Hepatocyte (in vitro differentiated cells): ENCODE results near the gene IRAG1. TPM values are rescaled to one million over a fixed set of nuclear protein-coding genes. Genes with fewer than 3 reads are reported as not detected.
A peak's percentile ranks its signal among the peaks of the same experiment; 100 is the strongest.

ENCODE experiments used
- DNase-seq: peaks from one replicate; pipeline ENCODE4 v3.0.0-alpha.2; 2016; ENCODE audit warnings: low spot score
- H2AFZ ChIP-seq: fragments of 200-600 bp; sonication (generic); 2 replicates; pipeline ENCODE4 v1.6.0; 2016; ENCODE audit warnings: antibody characterized with exemption, mild to moderate bottlenecking
- H3K27ac ChIP-seq: fragments of 200-600 bp; sonication (generic); 2 replicates; pipeline ENCODE4 v1.5.1; 2016; ENCODE audit warnings: mild to moderate bottlenecking
- H3K27me3 ChIP-seq: fragments of 200-600 bp; sonication (generic); 2 replicates; pipeline ENCODE4 v1.6.1; 2016
- H3K36me3 ChIP-seq: fragments of 200-600 bp; sonication (generic); replicated peaks from 2 replicates; pipeline ENCODE4 v1.5.1; 2016; ENCODE audit warnings: low read depth; ENCODE audit not compliant: insufficient read depth
- H3K4me1 ChIP-seq: fragments of 200-600 bp; sonication (generic); 2 replicates; pipeline ENCODE4 v1.5.1; 2016; ENCODE audit warnings: mild to moderate bottlenecking, moderate library complexity; ENCODE audit not compliant: insufficient read depth
- H3K4me2 ChIP-seq: fragments of 200-600 bp; sonication (generic); 2 replicates; pipeline ENCODE4 v1.6.0; 2016
- H3K4me3 ChIP-seq: fragments of 200-600 bp; sonication (generic); 2 replicates; pipeline ENCODE4 v1.5.1; 2016; ENCODE audit warnings: mild to moderate bottlenecking
- H3K79me2 ChIP-seq: fragments of 200-600 bp; sonication (generic); 2 replicates; pipeline ENCODE4 v1.6.0; 2017; ENCODE audit warnings: mild to moderate bottlenecking
- H3K9me2 ChIP-seq: fragments of 200-600 bp; sonication (generic); replicated peaks from 2 replicates; pipeline ENCODE4 v1.6.0; 2017; ENCODE audit warnings: mild to moderate bottlenecking; ENCODE audit not compliant: insufficient read depth
- H3K9me3 ChIP-seq: fragments of 200-600 bp; sonication (generic); 2 replicates; pipeline ENCODE4 v1.5.1; 2016; ENCODE audit warnings: low read depth, mild to moderate bottlenecking
- H4K20me1 ChIP-seq: fragments of 200-600 bp; sonication (generic); 2 replicates; pipeline ENCODE4 v1.6.0; 2016; ENCODE audit warnings: mild to moderate bottlenecking; ENCODE audit not compliant: insufficient read depth, poor library complexity, severe bottlenecking
- EZH2 ChIP-seq: fragments of 200-600 bp; sonication (generic); IDR thresholded peaks from 2 replicates; pipeline ENCODE4 v1.6.1; 2016; ENCODE audit warnings: antibody characterized with exemption, mild to moderate bottlenecking, borderline replicate concordance
- EZH2phosphoT487 ChIP-seq: fragments of 200-600 bp; sonication (generic); IDR thresholded peaks from one replicate; pipeline ENCODE4 v1.6.1; 2018; ENCODE audit warnings: antibody characterized with exemption, mild to moderate bottlenecking, low read depth, moderate library complexity; ENCODE audit not compliant: unreplicated experiment, severe bottlenecking
- WGBS: methylation state at CpG from one replicate; pipeline ENCODE4 v1.1.6; 2016; ENCODE audit warnings: low lambda C conversion rate; ENCODE audit errors: missing lambda C conversion rate; 5-methylcytosine and 5-hydroxymethylcytosine counted together
- polyA plus RNA-seq: library from polyadenylated mRNA; unstranded; fragments of >200 nt; fragmentation: Nextera tagmentation; extraction: Ambion mirVana; gene quantifications from 2 replicates; pipeline ENCODE4 v1.2.1, GENCODE V29; 2016
- total RNA-seq: library from RNA; depleted of rRNA; stranded (reverse); fragments of >200 nt; gene quantifications from 2 replicates; pipeline ENCODE4 v1.2.3, GENCODE V29; 2014
- TF ChIP-seq, protein P1 (sequence below): fragments of 200-600 bp; sonication (generic); IDR thresholded peaks from 2 replicates; pipeline ENCODE4 v1.5.1; 2016; ENCODE audit warnings: antibody characterized with exemption, mild to moderate bottlenecking; ENCODE audit not compliant: poor library complexity

IRAG1 gene
- total and polyA plus RNA-seq, 2 experiments from 2014 or later, result 3.1 to 5.7 TPM

DNA sequence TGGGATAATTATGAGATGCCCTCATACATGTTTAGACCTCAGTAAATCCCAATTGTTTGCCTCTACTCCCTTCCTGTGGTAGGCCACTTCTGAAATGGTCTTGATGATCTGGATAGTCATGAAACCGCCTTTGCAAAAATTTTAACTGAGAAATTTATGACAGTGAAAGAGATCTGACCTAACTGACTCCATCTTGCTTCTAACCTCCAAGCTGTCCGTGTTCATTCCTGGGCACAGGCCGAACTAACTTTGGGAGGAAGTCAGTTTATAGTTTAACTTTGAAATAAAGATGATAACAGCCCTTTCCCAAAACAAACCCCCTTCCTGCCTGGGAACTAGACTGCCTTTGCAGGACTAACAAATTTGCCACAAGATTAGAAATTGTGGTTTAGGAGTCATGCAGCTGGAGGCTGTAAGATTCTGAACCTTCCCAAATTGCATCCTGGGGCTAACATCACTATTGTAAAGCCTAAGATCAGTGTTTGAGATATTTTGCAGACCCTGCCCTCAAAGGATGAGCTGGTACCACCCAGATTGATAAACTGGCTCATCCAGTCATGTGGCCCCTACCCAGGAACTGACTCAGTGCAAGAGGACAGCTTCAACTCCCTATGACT lies 37.6 kb upstream of the IRAG1 start:
- H3K27me3 ChIP-seq, result no peaks in the 10 kb centered on the region
- no peaks in the 10 kb centered on the region for H4K20me1 ChIP-seq
- no peaks in the 10 kb centered on the region for H3K9me3 ChIP-seq
- no peak overlapping the region for H3K4me2 ChIP-seq
- H3K9me2 ChIP-seq, result no peaks in the 10 kb centered on the region
- H3K4me1 ChIP-seq, result peaks cover 12% of the 10 kb centered on the region
- no peak overlapping the region for H2AFZ ChIP-seq
- H3K4me3 ChIP-seq, result no peak overlapping the region
- 93% methylated on average over 3 of the region's 3 CpGs for WGBS
- H3K36me3 ChIP-seq, result no peaks in the 10 kb centered on the region
- H3K27ac ChIP-seq, result no peak overlapping the region
- TF ChIP-seq EZH2 (no peak), EZH2phosphoT487 (no peak)
- TF ChIP-seq, protein P1, sequence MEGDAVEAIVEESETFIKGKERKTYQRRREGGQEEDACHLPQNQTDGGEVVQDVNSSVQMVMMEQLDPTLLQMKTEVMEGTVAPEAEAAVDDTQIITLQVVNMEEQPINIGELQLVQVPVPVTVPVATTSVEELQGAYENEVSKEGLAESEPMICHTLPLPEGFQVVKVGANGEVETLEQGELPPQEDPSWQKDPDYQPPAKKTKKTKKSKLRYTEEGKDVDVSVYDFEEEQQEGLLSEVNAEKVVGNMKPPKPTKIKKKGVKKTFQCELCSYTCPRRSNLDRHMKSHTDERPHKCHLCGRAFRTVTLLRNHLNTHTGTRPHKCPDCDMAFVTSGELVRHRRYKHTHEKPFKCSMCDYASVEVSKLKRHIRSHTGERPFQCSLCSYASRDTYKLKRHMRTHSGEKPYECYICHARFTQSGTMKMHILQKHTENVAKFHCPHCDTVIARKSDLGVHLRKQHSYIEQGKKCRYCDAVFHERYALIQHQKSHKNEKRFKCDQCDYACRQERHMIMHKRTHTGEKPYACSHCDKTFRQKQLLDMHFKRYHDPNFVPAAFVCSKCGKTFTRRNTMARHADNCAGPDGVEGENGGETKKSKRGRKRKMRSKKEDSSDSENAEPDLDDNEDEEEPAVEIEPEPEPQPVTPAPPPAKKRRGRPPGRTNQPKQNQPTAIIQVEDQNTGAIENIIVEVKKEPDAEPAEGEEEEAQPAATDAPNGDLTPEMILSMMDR, result no peak
- no peak for DNase-seq
- no peaks in the 10 kb centered on the region for H3K79me2 ChIP-seq

DNA sequence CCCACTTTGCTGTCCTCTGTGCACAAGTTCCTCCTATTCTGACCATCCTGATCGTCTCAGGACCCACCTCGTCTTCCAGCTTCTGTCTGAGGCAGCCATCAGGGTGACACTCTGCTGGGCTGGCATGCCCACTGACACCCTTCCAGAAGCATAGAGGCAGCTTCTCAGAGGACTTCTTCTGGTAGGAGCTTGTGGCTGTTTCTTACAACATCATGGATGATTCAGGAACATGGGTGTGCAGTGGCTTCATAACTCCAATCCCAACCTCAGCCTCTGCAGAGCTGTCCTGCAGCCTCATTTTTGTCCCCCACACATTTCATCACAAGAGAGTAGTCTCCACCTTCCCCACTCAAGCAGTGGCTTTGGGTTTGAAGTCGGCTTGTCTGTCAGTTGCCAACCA lies 36.6 kb upstream of the IRAG1 start:
- Histone ChIP-seq H3K27me3 (no peaks in the 10 kb centered on the region), H3K4me2 (no peak overlapping the region), H3K4me1 (peaks cover 12% of the 10 kb centered on the region), H3K27ac (no peak overlapping the region), H4K20me1 (no peaks in the 10 kb centered on the region), H3K9me3 (no peaks in the 10 kb centered on the region), H3K79me2 (no peaks in the 10 kb centered on the region), H3K4me3 (no peak overlapping the region), H3K9me2 (no peaks in the 10 kb centered on the region), H3K36me3 (no peaks in the 10 kb centered on the region), H2AFZ (no peak overlapping the region)
- no peak for DNase-seq
- TF ChIP-seq EZH2, result no peak
- TF ChIP-seq, protein P1, result no peak
- TF ChIP-seq EZH2phosphoT487, result no peak
- 90% methylated on average over 3 of the region's 3 CpGs for WGBS

DNA sequence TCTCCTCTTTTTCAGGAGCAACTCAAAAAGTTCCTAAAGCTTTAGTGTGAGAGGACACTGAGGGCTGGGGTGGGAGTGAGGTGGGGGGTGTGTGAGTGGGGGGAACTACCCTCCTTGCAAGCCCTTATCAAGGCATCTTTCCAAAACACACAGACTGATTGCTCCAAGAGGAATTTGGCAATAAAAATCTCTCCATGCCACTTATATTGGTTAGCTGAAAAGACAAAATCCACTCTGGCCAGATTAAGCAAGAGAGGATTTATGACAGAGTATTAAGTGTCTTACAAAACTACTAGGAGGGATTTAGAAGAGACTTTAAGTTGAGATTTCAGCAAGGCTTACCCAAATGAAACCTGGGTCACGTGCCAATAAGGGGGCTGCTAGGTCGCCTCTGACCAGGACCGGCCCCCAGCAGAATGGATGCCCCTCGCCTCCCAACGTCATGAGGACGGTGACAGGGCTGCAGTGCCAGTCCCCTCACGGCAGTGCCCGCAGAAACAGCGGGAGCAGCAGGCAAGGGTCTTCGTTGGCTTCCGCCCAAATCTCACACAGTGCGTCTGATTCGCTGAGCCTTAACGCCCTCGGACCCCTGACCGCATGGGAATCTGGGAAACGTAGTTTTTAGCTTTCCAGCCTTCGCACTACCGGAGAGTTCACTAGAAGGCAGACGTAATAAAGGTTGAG lies 35.4 kb upstream of the IRAG1 start:
- Histone ChIP-seq H3K4me2 (peak overlapping the region; percentile 77), H3K27me3 (no peaks in the 10 kb centered on the region), H3K9me2 (no peaks in the 10 kb centered on the region), H2AFZ (peak overlapping the region; percentile 29), H4K20me1 (no peaks in the 10 kb centered on the region), H3K27ac (peak overlapping the region; percentile 61), H3K9me3 (no peaks in the 10 kb centered on the region), H3K36me3 (no peaks in the 10 kb centered on the region), H3K4me1 (peaks cover 12% of the 10 kb centered on the region), H3K4me3 (peak overlapping the region; percentile 11), H3K79me2 (no peaks in the 10 kb centered on the region)
- DNase-seq, result peak; percentile 53
- no peak for TF ChIP-seq EZH2phosphoT487
- TF ChIP-seq, protein P1, result no peak
- TF ChIP-seq EZH2, result no peak
- WGBS, result 4% methylated on average over 20 of the region's 20 CpGs
